ENCODE results near the gene TUFM. TPM values are rescaled to one million over a fixed set of nuclear protein-coding genes. Genes with fewer than 3 reads are reported as not detected.

Gene TUFM
- total RNA-seq, 1 donor from 2014 or later = 134 TPM

DNA sequence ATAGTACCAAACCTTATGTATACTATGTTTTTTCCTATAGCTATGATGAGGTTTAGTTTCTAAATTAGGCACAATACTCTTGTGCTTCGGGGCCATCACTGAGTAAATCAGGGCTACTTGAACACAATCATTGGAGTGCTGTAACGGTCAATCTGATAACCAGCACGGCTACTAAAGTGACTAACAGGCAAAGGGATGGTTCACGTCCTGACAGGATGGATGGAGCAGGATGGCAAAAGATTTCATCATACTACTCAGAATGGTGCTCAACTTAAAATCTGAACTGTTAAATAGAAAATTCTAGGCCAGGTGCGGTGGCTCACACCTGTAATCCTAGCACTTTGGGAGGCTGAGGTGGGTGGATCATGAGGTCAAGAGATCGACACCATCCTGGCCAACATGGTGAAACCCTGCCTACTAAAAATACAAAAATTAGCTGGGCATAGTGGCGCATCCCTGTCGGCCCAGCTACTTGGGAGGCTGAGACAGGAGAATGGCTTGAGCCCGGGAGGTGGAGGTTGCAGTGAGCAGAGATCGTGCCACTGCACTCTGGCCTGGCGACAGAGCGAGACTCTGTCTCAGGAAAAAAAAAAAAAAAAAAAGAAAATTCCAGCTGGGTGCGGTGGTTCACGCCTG lies 7.0 kb downstream of the TUFM start:
- no peak overlapping the region for H3K4me3 ChIP-seq
- no peak for DNase-seq
- no peaks in the 10 kb centered on the region for H3K9me3 ChIP-seq
- H3K36me3 ChIP-seq = peaks cover 74% of the 10 kb centered on the region
- no peaks in the 10 kb centered on the region for H3K4me1 ChIP-seq
- no peak for ATAC-seq
- intact Hi-C loops (cut with DNase I) = no loop called here
- no peaks in the 10 kb centered on the region for H3K27me3 ChIP-seq
- TF ChIP-seq, protein P1, sequence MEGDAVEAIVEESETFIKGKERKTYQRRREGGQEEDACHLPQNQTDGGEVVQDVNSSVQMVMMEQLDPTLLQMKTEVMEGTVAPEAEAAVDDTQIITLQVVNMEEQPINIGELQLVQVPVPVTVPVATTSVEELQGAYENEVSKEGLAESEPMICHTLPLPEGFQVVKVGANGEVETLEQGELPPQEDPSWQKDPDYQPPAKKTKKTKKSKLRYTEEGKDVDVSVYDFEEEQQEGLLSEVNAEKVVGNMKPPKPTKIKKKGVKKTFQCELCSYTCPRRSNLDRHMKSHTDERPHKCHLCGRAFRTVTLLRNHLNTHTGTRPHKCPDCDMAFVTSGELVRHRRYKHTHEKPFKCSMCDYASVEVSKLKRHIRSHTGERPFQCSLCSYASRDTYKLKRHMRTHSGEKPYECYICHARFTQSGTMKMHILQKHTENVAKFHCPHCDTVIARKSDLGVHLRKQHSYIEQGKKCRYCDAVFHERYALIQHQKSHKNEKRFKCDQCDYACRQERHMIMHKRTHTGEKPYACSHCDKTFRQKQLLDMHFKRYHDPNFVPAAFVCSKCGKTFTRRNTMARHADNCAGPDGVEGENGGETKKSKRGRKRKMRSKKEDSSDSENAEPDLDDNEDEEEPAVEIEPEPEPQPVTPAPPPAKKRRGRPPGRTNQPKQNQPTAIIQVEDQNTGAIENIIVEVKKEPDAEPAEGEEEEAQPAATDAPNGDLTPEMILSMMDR (IDR thresholded peaks at IDR 0.05) = no peak
- H3K27ac ChIP-seq = no peak overlapping the region

DNA sequence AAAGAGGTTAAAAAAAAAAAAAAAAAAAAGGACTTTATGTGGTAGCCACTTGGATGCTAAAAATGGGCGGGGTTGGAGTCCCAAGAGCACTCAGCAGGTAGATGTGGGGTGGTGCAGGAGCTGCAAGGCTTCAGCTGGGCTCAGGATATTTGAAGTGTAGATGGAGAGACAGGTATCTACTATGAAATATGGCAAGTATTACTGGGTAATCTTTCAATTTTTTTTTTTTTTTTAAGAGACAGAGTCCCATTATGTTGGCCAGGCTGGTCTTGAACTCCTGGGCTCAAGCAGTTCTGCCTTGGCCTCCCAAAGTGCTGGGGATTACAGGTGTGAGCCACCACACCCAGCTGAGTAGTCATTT lies 7.6 kb downstream of the TUFM start:
- no peak overlapping the region for H3K27ac ChIP-seq
- intact Hi-C loops (cut with DNase I) = no loop called here
- H3K4me3 ChIP-seq = no peak overlapping the region
- DNase-seq (no peak), ATAC-seq (no peak)
- no peaks in the 10 kb centered on the region for H3K4me1 ChIP-seq
- H3K27me3 ChIP-seq = no peaks in the 10 kb centered on the region
- H3K9me3 ChIP-seq = no peaks in the 10 kb centered on the region
- H3K36me3 ChIP-seq = peaks cover 74% of the 10 kb centered on the region
- TF ChIP-seq, protein P1 (IDR thresholded peaks at IDR 0.05) = no peak

DNA sequence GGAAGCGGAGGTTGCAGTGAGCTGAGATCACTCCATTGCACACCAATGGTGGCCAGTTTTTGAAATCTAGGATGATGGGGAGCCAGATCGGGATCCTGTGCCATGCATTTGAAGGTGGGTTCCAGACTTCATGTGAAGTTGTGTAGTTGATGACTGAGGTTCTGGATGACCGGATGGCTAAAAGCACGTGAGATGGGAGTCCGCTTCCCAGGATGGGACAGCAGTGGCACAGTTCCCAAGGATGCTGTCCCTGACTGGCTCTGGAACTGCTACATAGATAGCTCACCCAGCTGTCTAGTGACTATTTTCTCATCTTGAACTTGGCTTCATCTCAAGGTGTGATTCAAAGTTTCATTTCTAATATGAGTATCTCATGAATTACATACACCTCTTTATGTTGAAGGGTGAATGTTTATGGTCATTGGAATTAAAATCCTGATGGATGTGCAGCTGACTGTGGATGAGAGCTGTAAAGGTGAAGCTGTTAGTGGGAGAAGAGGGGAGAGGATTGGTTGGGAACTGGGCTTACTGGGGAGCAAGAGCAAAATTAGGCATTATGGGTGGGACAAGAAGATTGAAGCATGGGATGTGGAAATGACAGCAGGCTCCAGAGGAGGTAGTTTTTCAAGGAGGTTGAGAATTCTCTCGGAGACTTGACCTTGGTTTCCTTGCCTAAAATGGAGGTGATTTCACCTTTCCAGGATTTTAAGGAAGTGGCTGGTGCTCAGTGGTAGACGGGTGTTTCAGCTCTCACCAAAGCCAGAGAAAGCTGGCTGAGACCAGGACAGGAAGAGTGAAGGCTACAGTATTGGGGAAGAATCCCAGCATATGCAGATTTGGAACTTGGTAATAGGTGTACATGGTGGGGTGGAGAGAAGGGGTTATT lies 8.2 kb downstream of the TUFM start:
- H3K36me3 ChIP-seq = peaks cover 74% of the 10 kb centered on the region
- ATAC-seq = no peak

DNA sequence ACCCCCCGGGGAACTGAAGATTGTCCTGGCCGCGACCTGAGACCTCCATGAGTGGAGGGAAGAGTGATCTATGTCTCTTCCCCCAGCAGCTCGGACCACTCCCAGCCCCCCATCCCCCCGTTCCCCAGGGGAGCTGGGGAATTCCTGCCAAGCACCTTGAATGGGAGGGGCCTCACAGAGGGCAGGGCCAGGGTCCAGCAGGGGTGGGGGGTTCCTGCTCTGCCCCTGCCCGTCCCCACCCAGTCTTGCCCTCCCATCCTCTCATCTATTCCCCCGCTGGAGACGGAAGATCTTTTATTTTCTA lies 9.4 kb downstream of the TUFM start:
- Histone ChIP-seq H3K36me3 (peaks cover 74% of the 10 kb centered on the region), H3K4me1 (no peaks in the 10 kb centered on the region), H3K9me3 (no peaks in the 10 kb centered on the region), H3K27me3 (no peaks in the 10 kb centered on the region), H3K27ac (no peak overlapping the region), H3K4me3 (no peak overlapping the region)
- ATAC-seq (no peak), DNase-seq (no peak)
- TF ChIP-seq, protein P1 (IDR thresholded peaks at IDR 0.05) = no peak
- intact Hi-C loops (cut with DNase I) = no loop called here

More for the DNA sequence above, 8.2 kb downstream of the TUFM start:
- no peaks in the 10 kb centered on the region for H3K4me1 ChIP-seq
- H3K27me3 ChIP-seq = no peaks in the 10 kb centered on the region
- TF ChIP-seq, protein P1 (IDR thresholded peaks at IDR 0.05) = no peak
- no peak for DNase-seq
- intact Hi-C loops (cut with DNase I) = no loop called here
- H3K4me3 ChIP-seq = no peak overlapping the region
- no peaks in the 10 kb centered on the region for H3K9me3 ChIP-seq
- H3K27ac ChIP-seq = no peak overlapping the region

DNA sequence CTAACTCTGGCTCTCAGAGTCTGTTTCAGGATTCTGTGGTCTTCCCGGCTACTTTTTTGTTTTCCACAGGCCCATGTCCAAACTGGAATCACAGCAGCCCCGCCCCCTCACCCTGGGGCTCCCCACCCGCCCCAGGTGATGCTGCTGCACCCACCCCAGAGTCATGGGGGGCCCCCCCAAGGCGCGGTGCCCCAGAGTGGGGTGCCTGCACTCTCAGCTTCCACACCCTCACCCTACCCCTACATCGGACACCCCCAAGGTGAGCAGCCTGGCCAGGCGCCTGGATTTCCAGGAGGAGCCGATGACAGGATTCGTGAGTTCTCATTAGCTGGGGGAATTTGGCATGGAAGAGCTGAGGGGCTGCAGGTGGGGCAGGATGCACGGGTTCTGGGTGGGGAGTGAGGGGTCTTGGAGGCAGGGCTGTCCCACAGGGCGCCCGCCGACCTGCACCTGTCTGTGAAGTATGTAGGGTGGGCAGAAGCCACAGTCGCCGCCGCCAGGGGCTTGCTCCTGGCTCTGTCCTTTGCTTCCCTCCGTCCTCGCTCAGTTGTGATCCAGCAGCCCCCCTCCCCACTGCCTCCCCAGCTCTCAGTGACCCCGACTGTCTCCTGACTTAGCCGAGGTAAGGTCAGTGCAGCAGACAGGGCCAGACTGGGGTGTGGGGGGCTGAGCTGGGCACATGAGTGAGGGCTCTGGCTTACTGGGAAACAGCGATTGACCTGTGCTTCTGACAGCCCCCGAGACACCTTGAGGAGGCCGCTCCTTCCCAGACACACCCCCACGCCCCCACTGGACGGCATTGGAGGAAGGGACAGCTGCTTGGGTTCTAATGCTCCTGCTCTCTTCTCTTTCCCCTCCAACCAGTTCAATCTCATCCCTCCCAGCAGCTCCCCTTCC lies 10.0 kb downstream of the TUFM start:
- no peaks in the 10 kb centered on the region for H3K27me3 ChIP-seq
- TF ChIP-seq, protein P1 (IDR thresholded peaks at IDR 0.05) = no peak
- intact Hi-C loops (cut with DNase I) = no loop called here
- H3K4me1 ChIP-seq = no peaks in the 10 kb centered on the region
- ATAC-seq = no peak
- no peak overlapping the region for H3K27ac ChIP-seq
- no peaks in the 10 kb centered on the region for H3K9me3 ChIP-seq
- no peak for DNase-seq
- peaks cover 75% of the 10 kb centered on the region for H3K36me3 ChIP-seq
- no peak overlapping the region for H3K4me3 ChIP-seq

Measured in upper lobe of right lung (tissue), 1 donor.